Neural cell (in vitro differentiated cells): ENCODE results near the gene ARID3A. TPM values are rescaled to one million over a fixed set of nuclear protein-coding genes. Genes with fewer than 3 reads are reported as not detected.

ENCODE experiments used
- H2AFZ ChIP-seq: fragments of 200-600, 300-800 bp; sonication (generic), shearing (Covaris generic); 2 replicates; pipeline ENCODE4 v1.6.0; 2014; ENCODE audit warnings: low read depth, mild to moderate bottlenecking, antibody characterized with exemption, low read length, moderate library complexity
- H3F3A ChIP-seq: fragments of 200-600 bp; shearing (Covaris generic); 2 replicates; pipeline ENCODE4 v1.6.1; 2016; ENCODE audit warnings: mild to moderate bottlenecking, moderate library complexity, mixed read lengths, antibody characterized with exemption, low read length; ENCODE audit not compliant: insufficient read depth, poor library complexity, severe bottlenecking
- H3K27ac ChIP-seq: fragments of 200-600, 300-800 bp; sonication (generic), shearing (Covaris generic); 2 replicates; pipeline ENCODE4 v1.5.1; 2014; ENCODE audit warnings: mild to moderate bottlenecking, low read length, moderate library complexity
- H3K27me3 ChIP-seq: fragments of 300-800, 200-600 bp; sonication (generic), shearing (Covaris generic); 2 replicates; pipeline ENCODE4 v1.6.0; 2014; ENCODE audit warnings: mild to moderate bottlenecking, low read depth, low read length, moderate library complexity; ENCODE audit not compliant: insufficient read depth
- H3K36me3 ChIP-seq: fragments of 300-800, 200-600 bp; sonication (generic), shearing (Covaris generic); 2 replicates; pipeline ENCODE4 v1.5.1; 2014; ENCODE audit warnings: mild to moderate bottlenecking, antibody characterized with exemption, low read length, moderate library complexity; ENCODE audit not compliant: insufficient read depth
- H3K4me2 ChIP-seq: fragments of 300-800, 200-600 bp; sonication (generic), shearing (Covaris generic); 2 replicates; pipeline ENCODE4 v1.6.0; 2014; ENCODE audit warnings: mild to moderate bottlenecking, low read length
- H3K4me3 ChIP-seq: fragments of 300-800, 200-600 bp; sonication (generic), shearing (Covaris generic); 2 replicates; pipeline ENCODE4 v1.5.1; 2014; ENCODE audit warnings: mild to moderate bottlenecking, low read length, moderate library complexity
- H3K79me2 ChIP-seq: fragments of 200-600 bp; shearing (Covaris generic); replicated peaks from 2 replicates; pipeline ENCODE4 v1.6.0; 2014; ENCODE audit warnings: mild to moderate bottlenecking, low read length, moderate library complexity; ENCODE audit not compliant: insufficient read depth
- H3K9ac ChIP-seq: fragments of 300-800, 200-600 bp; sonication (generic), shearing (Covaris generic); 2 replicates; pipeline ENCODE4 v1.6.1; 2016; ENCODE audit warnings: mild to moderate bottlenecking, low read length, mixed read lengths
- H3K9me2 ChIP-seq: fragments of 200-600 bp; shearing (Covaris generic); 2 replicates; pipeline ENCODE4 v1.6.1; 2016; ENCODE audit warnings: mild to moderate bottlenecking, low read length, mixed read lengths; ENCODE audit not compliant: insufficient read depth
- H3K9me3 ChIP-seq: fragments of 200-600, 300-800 bp; sonication (generic), shearing (Covaris generic); 2 replicates; pipeline ENCODE4 v1.6.1; 2016; ENCODE audit warnings: mild to moderate bottlenecking, mixed run types, low read length, moderate library complexity, mixed read lengths
- H4K20me1 ChIP-seq: fragments of 200-600 bp; shearing (Covaris generic); 2 replicates; pipeline ENCODE4 v1.6.1; 2016; ENCODE audit warnings: mild to moderate bottlenecking, mixed run types; ENCODE audit not compliant: insufficient read depth
- EP300 ChIP-seq: fragments of 450-650 bp; conservative IDR thresholded peaks from 2 replicates; pipeline ENCODE4 v1.6.1; 2014; ENCODE audit warnings: antibody characterized with exemption, mild to moderate bottlenecking, moderate library complexity; ENCODE audit not compliant: poor library complexity, severe bottlenecking
- EZH2 ChIP-seq: fragments of 200-600, 300-800 bp; shearing (Covaris generic), sonication (generic); IDR thresholded peaks from 2 replicates; pipeline ENCODE4 v1.6.1; 2014; ENCODE audit warnings: antibody characterized with exemption, low read length, borderline replicate concordance, mild to moderate bottlenecking; ENCODE audit not compliant: insufficient read depth, poor library complexity, severe bottlenecking
- MXI1 ChIP-seq: fragments of 450-650 bp; conservative IDR thresholded peaks from 2 replicates; pipeline ENCODE4 v1.6.1; 2014; ENCODE audit warnings: antibody characterized with exemption, mild to moderate bottlenecking; ENCODE audit not compliant: poor library complexity, severe bottlenecking
- POLR2AphosphoS5 ChIP-seq: IDR thresholded peaks from 2 replicates; pipeline ENCODE4 v1.6.1; 2012
- RAD21 ChIP-seq: fragments of 450-650 bp; conservative IDR thresholded peaks from 2 replicates; pipeline ENCODE4 v1.6.1; 2014; ENCODE audit warnings: antibody characterized with exemption, mild to moderate bottlenecking, moderate library complexity
- REST ChIP-seq: IDR thresholded peaks from 2 replicates; pipeline ENCODE4 v1.6.1; 2012; ENCODE audit warnings: borderline replicate concordance
- SMC3 ChIP-seq: fragments of 450-650 bp; conservative IDR thresholded peaks from 2 replicates; pipeline ENCODE4 v1.6.1; 2014; ENCODE audit warnings: antibody characterized with exemption, mild to moderate bottlenecking, moderate library complexity; ENCODE audit not compliant: poor library complexity
- TAF1 ChIP-seq: IDR thresholded peaks from 2 replicates; pipeline ENCODE4 v1.6.1; 2012; ENCODE audit warnings: low read depth
- polyA plus RNA-seq: library from polyadenylated mRNA; depleted of rRNA; stranded (reverse); fragments of >200 nt; gene quantifications from 2 replicates; pipeline ENCODE4 v1.2.3, GENCODE V29; 2014
- TF ChIP-seq, protein P1 (sequence below): fragments of 450-650 bp; IDR thresholded peaks from 2 replicates; pipeline ENCODE4 v1.5.1; 2014; ENCODE audit warnings: antibody characterized with exemption, mild to moderate bottlenecking, moderate library complexity; ENCODE audit not compliant: poor library complexity, severe bottlenecking

Gene ARID3A
- polyA plus RNA-seq, 1 donor from 2014 or later, result 11.4 TPM

DNA sequence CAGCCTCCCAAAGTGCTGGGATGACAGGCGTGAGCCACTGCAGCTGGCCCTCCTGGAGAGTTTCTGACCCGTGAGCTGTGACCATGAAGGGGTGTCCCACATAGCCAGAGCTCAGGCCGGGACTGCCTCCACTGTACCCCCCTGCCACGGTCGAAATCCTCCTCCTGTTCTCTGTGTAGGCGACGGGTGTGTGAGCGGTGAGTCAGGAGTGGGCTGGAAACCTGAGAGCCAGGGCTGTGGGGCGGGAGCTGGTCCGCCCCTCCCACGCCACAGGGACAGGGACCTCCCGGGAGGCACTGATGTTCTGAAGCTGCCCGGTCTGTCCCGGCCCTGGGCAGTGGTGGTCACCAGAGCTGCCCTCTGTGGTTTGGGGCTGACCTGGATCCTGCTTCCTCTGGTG lies 62.2 kb downstream of the ARID3A start:
- Histone ChIP-seq H3K27ac (no peak overlapping the region), H4K20me1 (no peaks in the 10 kb centered on the region), H2AFZ (no peak overlapping the region), H3K9me2 (no peaks in the 10 kb centered on the region), H3K4me3 (no peak overlapping the region), H3F3A (no peaks in the 10 kb centered on the region), H3K9ac (no peak overlapping the region), H3K4me2 (no peak overlapping the region), H3K36me3 (no peaks in the 10 kb centered on the region), H3K9me3 (no peaks in the 10 kb centered on the region), H3K27me3 (no peaks in the 10 kb centered on the region), H3K79me2 (no peaks in the 10 kb centered on the region)
- no peak for TF ChIP-seq TAF1
- no peak for TF ChIP-seq RAD21
- TF ChIP-seq, protein P1, sequence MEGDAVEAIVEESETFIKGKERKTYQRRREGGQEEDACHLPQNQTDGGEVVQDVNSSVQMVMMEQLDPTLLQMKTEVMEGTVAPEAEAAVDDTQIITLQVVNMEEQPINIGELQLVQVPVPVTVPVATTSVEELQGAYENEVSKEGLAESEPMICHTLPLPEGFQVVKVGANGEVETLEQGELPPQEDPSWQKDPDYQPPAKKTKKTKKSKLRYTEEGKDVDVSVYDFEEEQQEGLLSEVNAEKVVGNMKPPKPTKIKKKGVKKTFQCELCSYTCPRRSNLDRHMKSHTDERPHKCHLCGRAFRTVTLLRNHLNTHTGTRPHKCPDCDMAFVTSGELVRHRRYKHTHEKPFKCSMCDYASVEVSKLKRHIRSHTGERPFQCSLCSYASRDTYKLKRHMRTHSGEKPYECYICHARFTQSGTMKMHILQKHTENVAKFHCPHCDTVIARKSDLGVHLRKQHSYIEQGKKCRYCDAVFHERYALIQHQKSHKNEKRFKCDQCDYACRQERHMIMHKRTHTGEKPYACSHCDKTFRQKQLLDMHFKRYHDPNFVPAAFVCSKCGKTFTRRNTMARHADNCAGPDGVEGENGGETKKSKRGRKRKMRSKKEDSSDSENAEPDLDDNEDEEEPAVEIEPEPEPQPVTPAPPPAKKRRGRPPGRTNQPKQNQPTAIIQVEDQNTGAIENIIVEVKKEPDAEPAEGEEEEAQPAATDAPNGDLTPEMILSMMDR, result no peak
- TF ChIP-seq SMC3, result no peak
- no peak for TF ChIP-seq EZH2
- TF ChIP-seq MXI1, result no peak
- no peak for TF ChIP-seq REST
- TF ChIP-seq EP300, result no peak
- no peak for TF ChIP-seq POLR2AphosphoS5

GRCh38 chr19:988510-988909 lies 62.7 kb downstream of the ARID3A start:
- H4K20me1 ChIP-seq, result no peaks in the 10 kb centered on the region
- H2AFZ ChIP-seq, result no peak overlapping the region
- H3K27me3 ChIP-seq, result no peaks in the 10 kb centered on the region
- no peak overlapping the region for H3K4me3 ChIP-seq
- H3K9ac ChIP-seq, result no peak overlapping the region
- no peaks in the 10 kb centered on the region for H3K79me2 ChIP-seq
- no peaks in the 10 kb centered on the region for H3K36me3 ChIP-seq
- no peak overlapping the region for H3K4me2 ChIP-seq
- no peaks in the 10 kb centered on the region for H3K9me2 ChIP-seq
- no peaks in the 10 kb centered on the region for H3F3A ChIP-seq
- TF ChIP-seq, protein P1, result no peak
- TF ChIP-seq SMC3 (no peak), POLR2AphosphoS5 (no peak), EZH2 (no peak), EP300 (no peak), MXI1 (no peak), REST (no peak), RAD21 (no peak), TAF1 (no peak)
- no peaks in the 10 kb centered on the region for H3K9me3 ChIP-seq
- H3K27ac ChIP-seq, result no peak overlapping the region
